GM12873 (cell line): ENCODE data around the gene VAV1.

Experiments
- TF ChIP-seq, protein P1 (sequence below): IDR thresholded peaks from 2 replicates; pipeline ENCODE4 v1.5.1; 2012; ENCODE audit warnings: low read depth, mild to moderate bottlenecking, moderate library complexity, low read length, control low read depth; ENCODE audit not compliant: insufficient read depth; ENCODE audit errors: missing control alignments

The VAV1 gene

DNA sequence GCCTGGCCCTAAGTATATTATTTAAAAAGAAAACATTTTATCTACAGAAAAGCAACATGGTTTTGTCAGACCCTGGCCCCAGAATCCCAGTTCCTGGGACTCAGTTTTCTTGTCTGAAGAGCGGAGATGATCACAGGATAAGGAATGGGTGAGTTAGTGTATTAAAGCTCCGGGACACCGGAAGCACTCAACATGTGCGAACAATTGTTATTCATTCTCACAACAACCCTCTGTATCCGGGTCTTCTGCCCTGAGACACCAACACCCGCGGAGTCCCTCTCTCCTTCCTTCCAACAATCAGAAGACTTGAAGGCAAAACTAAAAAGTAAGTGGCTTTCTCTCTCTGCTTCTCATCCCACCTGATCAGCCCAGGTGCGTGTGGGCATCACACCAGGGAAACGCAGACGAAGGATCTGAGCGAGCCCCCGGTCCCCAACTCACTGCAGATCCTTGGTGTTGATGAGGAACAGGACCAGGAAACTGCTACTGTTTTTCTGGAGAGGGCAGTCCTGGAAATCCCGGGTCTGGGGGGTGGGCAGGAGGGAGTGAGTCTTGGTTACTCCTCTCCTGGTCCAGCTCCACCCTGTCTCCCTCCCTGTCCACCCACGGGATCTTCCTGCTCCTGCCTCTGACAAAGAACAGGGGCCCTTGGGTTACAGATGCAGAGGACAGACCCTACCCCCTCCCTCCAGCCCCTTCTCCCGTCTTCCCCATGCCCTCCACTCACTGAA lies 37.2 kb upstream of the VAV1 start:
- TF ChIP-seq, protein P1, sequence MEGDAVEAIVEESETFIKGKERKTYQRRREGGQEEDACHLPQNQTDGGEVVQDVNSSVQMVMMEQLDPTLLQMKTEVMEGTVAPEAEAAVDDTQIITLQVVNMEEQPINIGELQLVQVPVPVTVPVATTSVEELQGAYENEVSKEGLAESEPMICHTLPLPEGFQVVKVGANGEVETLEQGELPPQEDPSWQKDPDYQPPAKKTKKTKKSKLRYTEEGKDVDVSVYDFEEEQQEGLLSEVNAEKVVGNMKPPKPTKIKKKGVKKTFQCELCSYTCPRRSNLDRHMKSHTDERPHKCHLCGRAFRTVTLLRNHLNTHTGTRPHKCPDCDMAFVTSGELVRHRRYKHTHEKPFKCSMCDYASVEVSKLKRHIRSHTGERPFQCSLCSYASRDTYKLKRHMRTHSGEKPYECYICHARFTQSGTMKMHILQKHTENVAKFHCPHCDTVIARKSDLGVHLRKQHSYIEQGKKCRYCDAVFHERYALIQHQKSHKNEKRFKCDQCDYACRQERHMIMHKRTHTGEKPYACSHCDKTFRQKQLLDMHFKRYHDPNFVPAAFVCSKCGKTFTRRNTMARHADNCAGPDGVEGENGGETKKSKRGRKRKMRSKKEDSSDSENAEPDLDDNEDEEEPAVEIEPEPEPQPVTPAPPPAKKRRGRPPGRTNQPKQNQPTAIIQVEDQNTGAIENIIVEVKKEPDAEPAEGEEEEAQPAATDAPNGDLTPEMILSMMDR, result no peak

DNA sequence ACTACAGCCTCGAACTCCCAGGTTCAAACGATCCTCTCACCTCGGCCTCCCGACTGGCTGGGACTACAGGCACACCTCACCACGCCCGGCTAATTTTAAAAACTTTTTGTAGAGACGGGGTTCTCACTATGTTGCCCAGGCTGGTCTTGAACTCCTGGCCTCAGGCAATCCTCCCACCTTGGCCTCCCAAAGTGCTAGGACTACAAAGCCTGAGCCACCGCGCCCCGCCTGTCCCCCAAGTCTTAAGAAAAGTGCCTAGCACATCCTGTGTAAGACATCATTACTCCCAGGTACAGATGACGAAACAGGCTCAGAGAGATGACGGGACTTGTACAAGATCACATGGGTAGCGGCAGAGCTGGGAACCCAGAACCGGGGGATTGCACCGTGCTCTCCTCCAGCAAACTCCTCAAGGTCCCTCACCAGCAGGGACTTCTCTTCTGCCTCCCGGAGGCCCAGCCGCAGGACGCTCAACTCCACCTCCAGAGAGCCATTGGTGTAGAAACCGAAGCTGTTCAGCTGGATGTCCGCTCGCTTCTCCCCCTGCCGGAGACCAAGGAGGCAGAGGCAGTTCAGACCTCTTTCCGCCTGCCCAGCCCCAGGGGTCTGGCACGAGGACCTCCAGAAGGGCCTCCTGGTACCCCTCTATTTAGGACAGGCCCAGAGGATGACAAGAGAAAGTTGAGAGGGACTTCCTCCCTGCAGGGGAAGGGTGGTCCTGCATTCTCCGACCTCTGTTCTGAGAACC lies 36.2 kb upstream of the VAV1 start:
- TF ChIP-seq, protein P1, result peak; percentile 85

DNA sequence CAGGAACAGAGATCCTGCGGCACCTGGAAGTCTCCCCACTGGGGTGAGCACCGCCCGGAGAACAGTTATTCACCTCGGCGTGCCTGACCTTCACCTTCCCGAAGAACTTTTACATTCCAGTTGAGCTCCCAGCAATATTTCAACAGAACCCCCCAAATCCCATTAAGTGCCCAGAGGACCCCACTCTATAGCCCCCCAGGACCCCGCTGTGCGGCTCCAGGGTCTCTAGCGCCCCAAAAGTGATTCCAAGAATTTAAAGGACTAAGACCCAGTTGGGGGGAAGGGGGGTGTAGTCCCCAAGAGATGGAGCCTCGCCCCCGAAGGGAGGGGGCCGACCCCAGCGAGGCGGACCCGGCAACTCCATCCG lies 35.6 kb upstream of the VAV1 start:
- TF ChIP-seq, protein P1, result no peak

DNA sequence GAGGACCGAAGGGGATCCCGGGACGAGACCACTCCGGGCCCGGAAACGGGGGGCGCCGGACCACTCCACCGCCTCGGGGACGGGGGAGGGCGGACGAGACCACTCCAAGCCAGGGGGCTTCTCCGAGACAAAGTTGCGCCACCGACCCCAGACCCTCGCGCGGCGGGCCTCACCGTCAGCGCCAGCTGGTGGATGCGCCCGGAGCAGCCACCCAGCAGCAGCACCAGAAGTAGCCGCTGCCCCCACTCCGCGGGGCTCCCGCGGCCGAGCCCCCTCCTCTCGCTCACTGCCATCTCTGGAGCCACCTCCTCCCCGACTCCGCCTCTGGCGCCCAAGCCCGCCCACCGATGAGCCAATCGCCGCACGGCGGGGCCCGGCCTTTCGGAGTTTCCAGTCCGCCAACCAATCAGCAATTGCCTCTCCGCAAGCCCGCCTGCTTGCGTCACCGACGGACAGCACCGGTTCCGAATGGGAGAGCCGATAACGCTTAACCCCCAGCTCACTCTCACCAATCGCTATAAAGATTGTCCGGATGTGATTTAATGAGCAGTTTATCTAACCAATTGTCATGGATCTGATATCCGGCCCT lies 35.1 kb upstream of the VAV1 start, which contains the start of gene GPR108:
TSS of gene GPR108 (minus strand) at position 297 of the 589 bp plus-strand sequence. CDS start at position 293, 4 bp downstream.
- TF ChIP-seq, protein P1, result no peak

DNA sequence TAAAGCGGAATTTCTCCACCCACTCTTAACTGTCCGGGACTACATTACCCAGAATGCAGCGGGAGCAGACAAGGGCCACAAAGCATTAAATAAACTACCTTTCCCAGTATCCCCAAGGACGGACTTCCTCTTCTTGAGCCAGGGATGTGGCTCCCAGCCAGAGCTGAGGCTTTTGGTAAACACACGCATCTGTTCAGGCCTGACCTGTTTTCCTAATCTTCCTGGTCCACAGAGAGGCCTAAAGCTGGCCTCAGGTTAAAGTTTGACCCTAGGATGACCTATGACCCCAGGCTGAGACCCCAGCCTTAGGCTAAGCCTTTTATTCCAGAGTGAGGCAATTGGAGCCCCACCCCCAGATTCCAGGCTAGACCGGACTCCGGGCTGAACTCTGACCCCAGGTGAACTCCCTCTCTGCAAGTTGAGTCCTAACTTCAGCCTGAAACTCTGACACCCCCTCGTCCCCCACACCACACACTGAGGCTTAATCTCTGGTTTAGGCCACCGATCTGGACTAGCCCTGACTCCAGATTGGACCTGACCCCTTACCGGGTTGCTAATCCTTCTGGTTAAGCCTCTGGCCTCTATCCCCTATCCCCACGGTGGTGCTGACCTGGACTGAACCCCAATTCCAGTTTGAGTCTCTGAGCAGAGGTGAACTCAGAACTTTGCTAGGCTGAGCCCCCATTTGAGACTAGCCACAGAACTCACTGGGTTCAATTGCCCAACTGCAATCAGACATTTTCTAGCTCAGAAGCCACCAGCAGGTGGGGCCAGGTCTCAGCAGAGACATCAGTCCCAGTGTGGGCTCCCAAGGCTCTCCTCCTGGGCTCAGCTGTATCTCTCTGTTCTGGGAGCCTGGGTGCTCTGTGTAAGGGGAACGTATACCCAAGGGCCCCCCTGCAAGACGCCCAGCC lies 34.4 kb upstream of the VAV1 start:
- TF ChIP-seq, protein P1, result peak; percentile 85

DNA sequence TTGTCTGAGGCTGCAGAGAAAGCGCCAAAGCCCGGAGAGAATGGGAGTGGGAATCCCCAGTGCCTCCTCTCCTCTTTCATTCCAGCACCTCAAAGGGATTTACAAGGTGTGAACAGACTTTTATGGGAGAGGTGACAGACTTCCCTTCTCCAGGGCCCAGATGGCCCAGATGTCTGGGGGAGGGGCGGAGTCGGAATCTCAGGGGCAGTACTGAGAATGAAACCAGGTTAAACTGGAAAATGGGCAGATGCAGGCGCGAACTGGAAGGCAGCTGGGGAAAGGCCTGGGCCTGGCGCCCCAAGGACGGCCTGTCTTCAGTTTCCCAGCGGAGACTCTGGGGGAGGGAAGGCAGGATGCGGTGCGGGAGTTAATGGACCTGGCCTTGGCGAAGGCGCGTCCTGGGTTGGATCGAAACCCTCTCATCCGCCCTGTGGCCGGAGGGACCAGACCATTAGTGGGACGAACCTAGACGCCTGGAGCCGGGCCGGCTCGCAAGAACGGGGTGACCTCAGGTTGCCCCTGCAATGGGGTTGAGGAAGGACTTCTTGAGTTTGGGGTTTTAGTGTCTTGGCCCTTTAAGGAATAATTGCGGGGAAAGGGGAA lies 33.6 kb upstream of the VAV1 start:
- TF ChIP-seq, protein P1, result no peak
